Thyroid gland (tissue), 4 donors: ENCODE measurements around the gene TMTC4.

Source experiments
- POLR2A ChIP-seq, 2 donors: fragments of 450-650 bp; IDR thresholded peaks; one replicate each; pipeline ENCODE4 v1.6.1; 2017; ENCODE audit warnings: antibody characterized with exemption in 2 of 2, mild to moderate bottlenecking in 2 of 2, moderate library complexity in 1 of 2
- TF ChIP-seq, protein P1 (sequence below), 6 experiments: fragments of 200-600 bp in 3 of 6; fragments of 450-650 bp in 3 of 6; sonication (generic) in 3 of 6; IDR thresholded peaks; one replicate each; pipeline ENCODE4 v1.5.1; 2016 to 2019; ENCODE audit warnings: antibody characterized with exemption in 6 of 6, mild to moderate bottlenecking in 2 of 6, inconsistent platforms in 1 of 6, moderate library complexity in 1 of 6

DNA sequence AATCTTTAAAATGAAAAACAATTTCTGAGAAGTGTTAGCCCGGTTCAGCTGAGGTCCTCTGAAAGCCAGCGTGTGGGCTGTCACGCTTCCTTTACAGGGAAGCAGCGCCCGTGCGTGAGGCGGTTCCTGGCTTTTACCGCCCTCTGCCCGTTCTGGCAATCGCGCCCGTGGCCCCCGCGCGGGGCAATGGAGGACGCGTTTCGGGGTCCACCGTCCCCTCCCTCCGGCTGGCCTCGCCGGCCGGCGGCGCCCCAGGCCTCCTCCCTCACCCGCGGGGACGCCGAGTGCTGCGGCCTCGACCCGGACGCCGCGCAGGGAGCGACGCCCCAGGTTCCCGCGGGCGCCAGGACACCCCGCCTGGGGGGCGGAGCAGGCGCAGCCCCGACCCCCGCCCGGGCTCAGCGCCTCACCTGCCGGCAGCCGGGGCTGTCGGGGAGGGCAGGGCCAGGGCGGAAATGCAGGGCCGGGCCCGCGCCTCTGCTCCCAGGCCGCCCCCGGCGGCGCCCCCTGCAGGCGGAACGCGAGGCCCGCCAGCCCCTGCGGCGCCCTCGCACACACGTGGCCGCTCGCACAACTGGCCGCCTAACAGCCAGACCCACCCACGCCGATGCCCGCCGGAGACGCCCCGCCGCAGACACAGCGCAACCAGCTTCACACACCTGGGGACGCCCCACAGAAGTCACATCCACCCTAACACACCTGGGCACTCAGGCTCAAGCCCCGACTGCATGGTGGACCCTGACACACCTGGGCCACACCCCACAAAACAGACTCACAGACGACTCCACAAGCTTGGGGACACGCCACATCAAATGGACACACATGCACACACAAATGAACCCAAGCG lies 86.0 kb downstream of the TMTC4 start, which contains the start of gene GGACT:
- TF ChIP-seq POLR2A (IDR thresholded peaks at IDR 0.05): peak in 1 of 2 donors; percentile 49
- TF ChIP-seq, protein P1, sequence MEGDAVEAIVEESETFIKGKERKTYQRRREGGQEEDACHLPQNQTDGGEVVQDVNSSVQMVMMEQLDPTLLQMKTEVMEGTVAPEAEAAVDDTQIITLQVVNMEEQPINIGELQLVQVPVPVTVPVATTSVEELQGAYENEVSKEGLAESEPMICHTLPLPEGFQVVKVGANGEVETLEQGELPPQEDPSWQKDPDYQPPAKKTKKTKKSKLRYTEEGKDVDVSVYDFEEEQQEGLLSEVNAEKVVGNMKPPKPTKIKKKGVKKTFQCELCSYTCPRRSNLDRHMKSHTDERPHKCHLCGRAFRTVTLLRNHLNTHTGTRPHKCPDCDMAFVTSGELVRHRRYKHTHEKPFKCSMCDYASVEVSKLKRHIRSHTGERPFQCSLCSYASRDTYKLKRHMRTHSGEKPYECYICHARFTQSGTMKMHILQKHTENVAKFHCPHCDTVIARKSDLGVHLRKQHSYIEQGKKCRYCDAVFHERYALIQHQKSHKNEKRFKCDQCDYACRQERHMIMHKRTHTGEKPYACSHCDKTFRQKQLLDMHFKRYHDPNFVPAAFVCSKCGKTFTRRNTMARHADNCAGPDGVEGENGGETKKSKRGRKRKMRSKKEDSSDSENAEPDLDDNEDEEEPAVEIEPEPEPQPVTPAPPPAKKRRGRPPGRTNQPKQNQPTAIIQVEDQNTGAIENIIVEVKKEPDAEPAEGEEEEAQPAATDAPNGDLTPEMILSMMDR (IDR thresholded peaks at IDR 0.05): peak in 5 of 6 experiments; percentile 38 to 89 (median 61)
